LNCaP clone FGC (cell line): ENCODE data around the gene OGFOD2.

ENCODE experiments used
- DNase-seq: peaks from one replicate; pipeline ENCODE4 v3.0.0-alpha.2; 2011; ENCODE audit warnings: low read depth
- H3K4me3 ChIP-seq: 2 replicates; pipeline ENCODE4 v1.5.1; 2011; ENCODE audit warnings: mild to moderate bottlenecking, low read depth, low read length, control low read depth
- CTCF ChIP-seq: IDR thresholded peaks from 2 replicates; pipeline ENCODE4 v1.5.1; 2012; ENCODE audit warnings: mild to moderate bottlenecking; ENCODE audit not compliant: control insufficient read depth, insufficient read depth; ENCODE audit errors: extremely low read depth

OGFOD2 gene

GRCh38 chr12:122944605-122945592, 30.1 kb upstream of the OGFOD2 start:
- no peak overlapping the region for H3K4me3 ChIP-seq
- no peak for TF ChIP-seq CTCF
- DNase-seq = no peak

- DNase-seq = peak; percentile 23
- no peak for TF ChIP-seq CTCF
- H3K4me3 ChIP-seq = no peak overlapping the region
Observed at GRCh38 chr12:122946690-122947341, 28.2 kb upstream of the OGFOD2 start.

- H3K4me3 ChIP-seq = no peak overlapping the region
- no peak for TF ChIP-seq CTCF
- DNase-seq = no peak
Observed at GRCh38 chr12:122947352-122947792, 27.7 kb upstream of the OGFOD2 start.

- no peak for TF ChIP-seq CTCF
- no peak for DNase-seq
- H3K4me3 ChIP-seq = no peak overlapping the region
Observed at GRCh38 chr12:122948605-122949004, 26.4 kb upstream of the OGFOD2 start.

GRCh38 chr12:122949405-122949804, 25.6 kb upstream of the OGFOD2 start:
- no peak for DNase-seq
- H3K4me3 ChIP-seq = no peak overlapping the region
- no peak for TF ChIP-seq CTCF

GRCh38 chr12:122949816-122950675, 25.0 kb upstream of the OGFOD2 start:
- no peak for TF ChIP-seq CTCF

More at GRCh38 chr12:122949816-122950675, 25.0 kb upstream of the OGFOD2 start:
- H3K4me3 ChIP-seq = no peak overlapping the region
- no peak for DNase-seq
